NCI-H187 (cell line): Measurements from ENCODE around the gene TBX21.

ENCODE experiments used
- DNase-seq, 2 experiments: peaks; one replicate each; lab custom pipeline; 2025; lab: John Stamatoyannopoulos, UW

TBX21 gene

GRCh38 chr17:47698749-47699535 lies 34.1 kb upstream of the TBX21 start:
- peak; percentile 7 to 43 for DNase-seq

GRCh38 chr17:47699536-47699840 lies 33.5 kb upstream of the TBX21 start:
- DNase-seq, result no peak

- DNase-seq, result no peak
These were observed 32.3 kb upstream of the TBX21 start for GRCh38 chr17:47700471-47701449.

- no peak for DNase-seq
These were observed 31.4 kb upstream of the TBX21 start for GRCh38 chr17:47701608-47702007.

- DNase-seq, result no peak
These were observed 30.5 kb upstream of the TBX21 start for GRCh38 chr17:47702391-47702995.

GRCh38 chr17:47703191-47703591 lies 29.8 kb upstream of the TBX21 start:
- no peak for DNase-seq

- no peak for DNase-seq
These were observed 29.4 kb upstream of the TBX21 start for GRCh38 chr17:47703671-47704070.

GRCh38 chr17:47704116-47704515 lies 28.9 kb upstream of the TBX21 start:
- no peak for DNase-seq

- DNase-seq, result no peak
These were observed 28.3 kb upstream of the TBX21 start for GRCh38 chr17:47704736-47705135.

- no peak for DNase-seq
These were observed 27.2 kb upstream of the TBX21 start for GRCh38 chr17:47705536-47706530.

- no peak for DNase-seq
These were observed 25.8 kb upstream of the TBX21 start for GRCh38 chr17:47707056-47707804.

- DNase-seq, result no peak
These were observed 25.2 kb upstream of the TBX21 start for GRCh38 chr17:47707884-47708283.

- DNase-seq, result no peak
These were observed 24.6 kb upstream of the TBX21 start for GRCh38 chr17:47708312-47708863.

GRCh38 chr17:47708864-47709541 lies 24.0 kb upstream of the TBX21 start:
- no peak for DNase-seq

GRCh38 chr17:47709594-47709993 lies 23.4 kb upstream of the TBX21 start:
- DNase-seq, result no peak

GRCh38 chr17:47711366-47712099 lies 21.5 kb upstream of the TBX21 start:
- DNase-seq, result no peak

- DNase-seq, result no peak
These were observed 20.6 kb upstream of the TBX21 start for GRCh38 chr17:47712330-47713023.

GRCh38 chr17:47713980-47714700 lies 18.9 kb upstream of the TBX21 start:
- DNase-seq, result no peak
